Bronchial epithelial cell (primary cell): ENCODE data around the gene CCDC91. TPM values are rescaled to one million over a fixed set of nuclear protein-coding genes. Genes with fewer than 3 reads are reported as not detected.

Experiments
- DNase-seq: peaks from one replicate; pipeline ENCODE4 v3.0.0-alpha.2; 2010; ENCODE audit warnings: low read depth
- FAIRE-seq: peaks from 2 replicates; lab custom pipeline; 2011; peaks lifted over from hg19 to GRCh38; lab: Jason Lieb, UNC
- H3K27me3 ChIP-seq: 2 replicates; pipeline ENCODE4 v1.5.1; 2011; ENCODE audit warnings: low read length; ENCODE audit not compliant: control insufficient read depth, insufficient read depth
- H3K36me3 ChIP-seq: 2 replicates; pipeline ENCODE4 v1.5.1; 2011; ENCODE audit warnings: low read length; ENCODE audit not compliant: control insufficient read depth, insufficient read depth
- H3K4me3 ChIP-seq: 2 replicates; pipeline ENCODE4 v1.5.1; 2011; ENCODE audit warnings: mild to moderate bottlenecking, low read depth, low read length, control low read depth
- CTCF ChIP-seq: IDR thresholded peaks from 2 replicates; pipeline ENCODE4 v1.5.1; 2011; ENCODE audit warnings: mild to moderate bottlenecking, moderate library complexity, low read length, control low read depth, inconsistent platforms; ENCODE audit not compliant: insufficient read depth, severe bottlenecking
- total RNA-seq: library from RNA; depleted of rRNA; stranded (reverse); fragments of >200 nt; gene quantifications from 2 replicates; pipeline ENCODE4 v1.2.1, GENCODE V29; 2014

CCDC91 gene
- total RNA-seq, 1 donor from 2014 or later, result 26.3 TPM

- H3K27me3 ChIP-seq, result no peaks in the 10 kb centered on the region
- DNase-seq (no peak), FAIRE-seq (no peak)
- TF ChIP-seq CTCF, result no peak
- H3K36me3 ChIP-seq, result no peaks in the 10 kb centered on the region
- no peak overlapping the region for H3K4me3 ChIP-seq
Observed at GRCh38 chr12:28175098-28175589, 15.1 kb upstream of the CCDC91 start.

DNA sequence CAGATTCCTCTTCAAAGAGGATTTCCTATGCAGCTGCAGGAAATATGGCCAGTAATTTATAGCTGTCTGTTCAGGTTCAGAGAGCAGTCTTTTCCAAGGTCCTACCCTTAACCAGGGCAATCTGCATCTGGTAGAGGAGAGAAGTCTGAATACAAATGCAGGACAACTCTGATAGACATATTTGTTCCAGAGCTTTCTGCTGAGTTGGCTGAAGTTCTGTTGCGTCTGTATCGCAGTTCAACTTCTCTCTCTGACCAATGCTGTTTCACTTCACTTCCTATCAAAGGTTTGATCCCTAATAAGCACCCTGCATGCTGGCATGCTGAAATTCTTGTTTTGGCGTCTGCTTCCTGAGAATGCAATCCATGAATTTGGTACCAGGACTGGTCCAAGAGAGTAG lies 14.0 kb upstream of the CCDC91 start:
- Histone ChIP-seq H3K27me3 (no peaks in the 10 kb centered on the region), H3K36me3 (no peaks in the 10 kb centered on the region), H3K4me3 (no peak overlapping the region)
- DNase-seq (no peak), FAIRE-seq (no peak)
- no peak for TF ChIP-seq CTCF

DNA sequence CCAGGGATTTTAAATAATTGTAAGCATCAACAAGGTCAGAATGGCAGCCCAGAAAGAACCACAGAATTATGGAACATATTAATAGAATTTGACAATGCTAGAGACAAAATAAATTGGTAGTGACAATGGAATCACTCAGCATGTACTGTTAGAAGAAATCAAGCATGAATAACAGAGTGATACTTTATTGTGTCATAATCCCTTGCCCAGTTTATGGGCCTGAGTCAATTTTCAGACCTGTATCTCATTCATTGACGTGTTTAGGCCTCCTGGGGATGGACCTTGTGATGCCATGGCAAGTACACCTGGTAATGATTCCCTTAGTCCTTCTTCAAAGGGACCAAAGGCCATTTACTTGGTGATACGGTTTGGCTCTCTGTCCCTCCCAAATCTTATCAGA lies 12.8 kb upstream of the CCDC91 start:
- TF ChIP-seq CTCF, result no peak
- no peak overlapping the region for H3K4me3 ChIP-seq
- H3K27me3 ChIP-seq, result no peaks in the 10 kb centered on the region
- FAIRE-seq, result no peak
- no peaks in the 10 kb centered on the region for H3K36me3 ChIP-seq
- DNase-seq, result no peak

- Histone ChIP-seq H3K4me3 (no peak overlapping the region), H3K27me3 (no peaks in the 10 kb centered on the region), H3K36me3 (no peaks in the 10 kb centered on the region)
- DNase-seq (no peak), FAIRE-seq (no peak)
- no peak for TF ChIP-seq CTCF
Observed at GRCh38 chr12:28177905-28178304, 12.4 kb upstream of the CCDC91 start.

DNA sequence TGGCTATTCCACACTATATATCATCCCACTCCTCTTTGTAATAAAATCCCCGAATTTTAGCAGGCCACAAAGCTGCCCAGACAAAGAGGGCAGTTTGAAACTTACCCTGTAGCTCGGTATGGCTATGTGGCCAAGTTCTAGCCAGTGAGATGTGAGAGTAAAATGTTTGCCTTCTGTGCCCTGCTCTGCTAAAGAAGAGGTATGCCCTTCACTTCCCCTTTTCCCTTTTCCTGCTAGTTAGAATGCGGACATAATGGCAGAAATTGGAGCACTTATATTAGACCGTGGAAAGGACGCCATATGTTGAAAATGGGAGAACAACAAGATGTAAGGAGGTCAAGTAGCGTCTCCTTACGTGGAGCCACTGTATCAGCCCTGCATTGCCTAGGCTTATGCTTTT lies 11.5 kb upstream of the CCDC91 start:
- Histone ChIP-seq H3K36me3 (no peaks in the 10 kb centered on the region), H3K4me3 (no peak overlapping the region), H3K27me3 (no peaks in the 10 kb centered on the region)
- TF ChIP-seq CTCF, result no peak
- DNase-seq (no peak), FAIRE-seq (no peak)

DNA sequence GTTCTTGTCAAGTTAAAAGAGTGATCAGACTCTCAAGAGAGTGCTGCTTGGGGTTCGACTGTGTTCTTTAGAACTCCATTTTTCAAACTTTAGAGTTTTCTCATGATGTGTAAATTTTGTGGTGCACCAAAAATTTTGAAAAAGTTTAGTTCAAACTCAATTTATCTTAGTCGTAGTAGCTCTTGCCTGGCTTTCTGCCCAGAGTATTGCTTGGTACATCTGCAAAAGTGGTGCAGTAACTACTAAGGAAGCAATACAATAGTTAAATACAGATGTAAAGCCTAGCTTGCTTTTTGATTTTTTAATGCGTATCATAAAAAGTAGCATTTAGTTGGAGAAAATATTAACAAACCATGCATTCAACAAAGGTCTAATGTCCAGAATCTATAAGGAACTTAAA lies 9.5 kb upstream of the CCDC91 start:
- TF ChIP-seq CTCF, result no peak
- no peak for DNase-seq
- H3K4me3 ChIP-seq, result no peak overlapping the region
- no peaks in the 10 kb centered on the region for H3K36me3 ChIP-seq
- H3K27me3 ChIP-seq, result no peaks in the 10 kb centered on the region
- no peak for FAIRE-seq
